HepG2 (cell line): ENCODE data around the gene NRN1L. TPM values are rescaled to one million over a fixed set of nuclear protein-coding genes. Genes with fewer than 3 reads are reported as not detected.
A peak's percentile ranks its signal among the peaks of the same experiment; 100 is the strongest.

Experiments used
- ELF3 ChIP-seq: IDR thresholded peaks from 2 replicates; pipeline ENCODE4 v1.6.1; 2016; ENCODE audit warnings: missing genetic modification reagents, missing compliant biosample characterization
- GATAD1 ChIP-seq: IDR thresholded peaks from 2 replicates; pipeline ENCODE4 v1.6.1; 2016; ENCODE audit warnings: missing genetic modification reagents, missing compliant biosample characterization
- JUNB ChIP-seq: sonication (generic); formaldehyde crosslinking; IDR thresholded peaks from 2 replicates; pipeline ENCODE4 v1.8.0; 2022; ENCODE audit warnings: missing genetic modification reagents, mild to moderate bottlenecking, borderline replicate concordance
- NCOA5 ChIP-seq: sonication (generic); formaldehyde crosslinking; IDR thresholded peaks from 2 replicates; pipeline ENCODE4 v1.4.0; 2020; ENCODE audit warnings: missing genetic modification reagents
- RAD51 ChIP-seq: fragments of 450-650 bp; IDR thresholded peaks from 2 replicates; pipeline ENCODE4 v1.6.1; 2016; ENCODE audit warnings: borderline replicate concordance
- SP5 ChIP-seq: IDR thresholded peaks from 2 replicates; pipeline ENCODE4 v1.6.1; 2016; ENCODE audit warnings: low read depth, borderline replicate concordance
- TEAD2 ChIP-seq: sonication (generic); formaldehyde crosslinking; IDR thresholded peaks from 2 replicates; pipeline ENCODE4 v1.9.0; 2021; ENCODE audit warnings: missing genetic modification reagents
- TRIM24 ChIP-seq: sonication (generic); formaldehyde crosslinking; IDR thresholded peaks from 2 replicates; pipeline ENCODE4 v1.8.0; 2022; ENCODE audit warnings: mild to moderate bottlenecking, missing genetic modification reagents
- ZBTB42 ChIP-seq: sonication (generic); formaldehyde crosslinking; IDR thresholded peaks from 2 replicates; pipeline ENCODE4 v1.5.0; 2020; ENCODE audit warnings: mild to moderate bottlenecking, missing genetic modification reagents
- ZNF3 ChIP-seq: IDR thresholded peaks from 2 replicates; pipeline ENCODE4 v1.7.0; 2017; ENCODE audit warnings: inconsistent platforms
- ZNF567 ChIP-seq: sonication (generic); formaldehyde crosslinking; IDR thresholded peaks from 2 replicates; pipeline ENCODE4 v1.8.1; 2023; ENCODE audit warnings: mild to moderate bottlenecking, missing genetic modification reagents, borderline replicate concordance
- ZSCAN30 ChIP-seq: sonication (generic); formaldehyde crosslinking; IDR thresholded peaks from 2 replicates; pipeline ENCODE4 v1.5.0; 2020; ENCODE audit warnings: mild to moderate bottlenecking, missing genetic modification reagents
- polyA plus RNA-seq, 8 experiments: library from polyadenylated mRNA; depleted of rRNA in 3 of 8; stranded (reverse) in 7 of 8; unstranded in 1 of 8; fragments of >200 nt; fragmentation: Illumina TruSeq in 4 of 8; extraction: Trizol in 4 of 8; gene quantifications; 2 replicates each; pipeline versions ENCODE4 v1.2.1 to v1.2.3, GENCODE V29; 2011 to 2016; ENCODE audit warnings: low read depth in 4 of 8, missing spikeins in 1 of 8, mixed read lengths in 1 of 8; ENCODE audit not compliant: insufficient read depth in 1 of 8
- total RNA-seq, 5 experiments: library from RNA; depleted of rRNA; stranded (reverse); fragments of >200 nt; fragmentation: Illumina TruSeq; extraction: Trizol; gene quantifications; 2 replicates each; pipeline ENCODE4 v1.2.3, GENCODE V29; 2016; ENCODE audit warnings: low read depth in 1 of 5
- TF ChIP-seq, protein P1 (sequence below): sonication (generic); formaldehyde crosslinking; IDR thresholded peaks from 2 replicates; pipeline ENCODE4 v1.5.0; 2020; ENCODE audit warnings: mild to moderate bottlenecking, missing genetic modification reagents
- TF ChIP-seq, protein P2 (sequence below): IDR thresholded peaks from 2 replicates; pipeline ENCODE4 v1.6.1; 2012; ENCODE audit warnings: inconsistent platforms
- TF ChIP-seq, protein P3 (sequence below): sonication (generic); formaldehyde crosslinking; IDR thresholded peaks from 2 replicates; pipeline ENCODE4 v1.8.1; 2022; ENCODE audit warnings: low read depth, mild to moderate bottlenecking, missing genetic modification reagents
- TF ChIP-seq, protein P4 (sequence below): sonication (generic); formaldehyde crosslinking; IDR thresholded peaks from 2 replicates; pipeline ENCODE4 v1.4.0; 2020; ENCODE audit warnings: missing genetic modification reagents, borderline replicate concordance
- TF ChIP-seq, protein P5 (sequence below): sonication (generic); formaldehyde crosslinking; IDR thresholded peaks from 2 replicates; pipeline ENCODE4 v1.4.0; 2020; ENCODE audit warnings: missing genetic modification reagents

The NRN1L gene
- total and polyA plus RNA-seq, 2 of the 13 experiments (the other 11 are each of a cell fraction or from before 2014, with no cell fraction given) = 0.53 to 1.2 TPM

DNA sequence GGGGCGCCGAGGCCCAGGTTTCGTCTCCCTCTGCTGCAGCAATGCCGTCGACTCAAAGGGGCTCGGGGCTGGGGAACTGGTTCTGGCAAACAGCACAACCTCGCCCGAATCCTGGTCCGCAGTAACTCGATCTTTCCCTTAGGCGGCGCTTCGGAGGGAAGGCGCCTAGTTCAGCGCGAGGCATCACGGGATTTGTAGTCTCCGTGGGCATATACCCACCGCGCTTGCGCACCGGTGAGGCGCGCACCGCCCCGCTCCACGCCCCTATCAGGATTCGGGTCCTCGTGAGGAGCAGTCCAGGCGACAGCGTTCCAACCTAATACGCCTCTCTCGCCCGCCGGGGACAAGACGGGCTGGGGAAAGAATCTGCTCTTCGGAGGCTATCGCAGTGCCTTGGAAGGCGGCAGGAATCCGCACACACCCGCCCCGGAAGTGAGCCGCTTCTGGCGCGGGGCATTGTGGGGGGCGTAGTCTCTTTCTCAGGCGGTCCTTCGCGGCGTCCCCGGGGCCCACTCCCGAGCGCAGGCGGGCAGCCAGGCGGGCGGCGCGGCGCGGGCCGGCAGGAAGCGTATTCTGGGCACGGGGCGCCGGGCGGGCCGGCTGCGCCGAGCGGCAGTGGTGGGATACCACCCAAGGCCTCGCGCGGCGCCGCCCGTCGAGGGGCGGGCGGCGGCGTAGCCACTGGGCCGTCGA lies 42.7 kb upstream of the NRN1L start, which contains the start of gene THAP11 (continued):
- TF ChIP-seq TRIM24 (CRISPR knock-in tag) = no peak
- no peak for TF ChIP-seq ZNF3 (CRISPR knock-in tag)
- TF ChIP-seq, protein P1, sequence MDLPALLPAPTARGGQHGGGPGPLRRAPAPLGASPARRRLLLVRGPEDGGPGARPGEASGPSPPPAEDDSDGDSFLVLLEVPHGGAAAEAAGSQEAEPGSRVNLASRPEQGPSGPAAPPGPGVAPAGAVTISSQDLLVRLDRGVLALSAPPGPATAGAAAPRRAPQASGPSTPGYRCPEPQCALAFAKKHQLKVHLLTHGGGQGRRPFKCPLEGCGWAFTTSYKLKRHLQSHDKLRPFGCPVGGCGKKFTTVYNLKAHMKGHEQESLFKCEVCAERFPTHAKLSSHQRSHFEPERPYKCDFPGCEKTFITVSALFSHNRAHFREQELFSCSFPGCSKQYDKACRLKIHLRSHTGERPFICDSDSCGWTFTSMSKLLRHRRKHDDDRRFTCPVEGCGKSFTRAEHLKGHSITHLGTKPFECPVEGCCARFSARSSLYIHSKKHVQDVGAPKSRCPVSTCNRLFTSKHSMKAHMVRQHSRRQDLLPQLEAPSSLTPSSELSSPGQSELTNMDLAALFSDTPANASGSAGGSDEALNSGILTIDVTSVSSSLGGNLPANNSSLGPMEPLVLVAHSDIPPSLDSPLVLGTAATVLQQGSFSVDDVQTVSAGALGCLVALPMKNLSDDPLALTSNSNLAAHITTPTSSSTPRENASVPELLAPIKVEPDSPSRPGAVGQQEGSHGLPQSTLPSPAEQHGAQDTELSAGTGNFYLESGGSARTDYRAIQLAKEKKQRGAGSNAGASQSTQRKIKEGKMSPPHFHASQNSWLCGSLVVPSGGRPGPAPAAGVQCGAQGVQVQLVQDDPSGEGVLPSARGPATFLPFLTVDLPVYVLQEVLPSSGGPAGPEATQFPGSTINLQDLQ (CRISPR knock-in tag) = no peak; the same call in 1 of the 2 replicates
- TF ChIP-seq ZBTB42 (CRISPR knock-in tag) = 0 out of 2 replicates have a peak, but pooled peaks have one; percentile 66
- peak; percentile 44; the same call in 1 of the 2 replicates for TF ChIP-seq ELF3 (CRISPR knock-in tag)
- TF ChIP-seq RAD51 = no peak
- no peak for TF ChIP-seq NCOA5 (CRISPR knock-in tag)
- TF ChIP-seq JUNB (CRISPR knock-in tag) = no peak
- no peak; the same call in 1 of the 2 replicates for TF ChIP-seq ZSCAN30 (CRISPR knock-in tag)
- TF ChIP-seq ZNF567 (CRISPR knock-in tag) = 0 out of 2 replicates have a peak, but pooled peaks have one; percentile 93
- TF ChIP-seq, protein P2, sequence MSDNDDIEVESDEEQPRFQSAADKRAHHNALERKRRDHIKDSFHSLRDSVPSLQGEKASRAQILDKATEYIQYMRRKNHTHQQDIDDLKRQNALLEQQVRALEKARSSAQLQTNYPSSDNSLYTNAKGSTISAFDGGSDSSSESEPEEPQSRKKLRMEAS = no peak
- peak; percentile 64; the same call in 1 of the 2 replicates for TF ChIP-seq SP5
- TF ChIP-seq, protein P3, sequence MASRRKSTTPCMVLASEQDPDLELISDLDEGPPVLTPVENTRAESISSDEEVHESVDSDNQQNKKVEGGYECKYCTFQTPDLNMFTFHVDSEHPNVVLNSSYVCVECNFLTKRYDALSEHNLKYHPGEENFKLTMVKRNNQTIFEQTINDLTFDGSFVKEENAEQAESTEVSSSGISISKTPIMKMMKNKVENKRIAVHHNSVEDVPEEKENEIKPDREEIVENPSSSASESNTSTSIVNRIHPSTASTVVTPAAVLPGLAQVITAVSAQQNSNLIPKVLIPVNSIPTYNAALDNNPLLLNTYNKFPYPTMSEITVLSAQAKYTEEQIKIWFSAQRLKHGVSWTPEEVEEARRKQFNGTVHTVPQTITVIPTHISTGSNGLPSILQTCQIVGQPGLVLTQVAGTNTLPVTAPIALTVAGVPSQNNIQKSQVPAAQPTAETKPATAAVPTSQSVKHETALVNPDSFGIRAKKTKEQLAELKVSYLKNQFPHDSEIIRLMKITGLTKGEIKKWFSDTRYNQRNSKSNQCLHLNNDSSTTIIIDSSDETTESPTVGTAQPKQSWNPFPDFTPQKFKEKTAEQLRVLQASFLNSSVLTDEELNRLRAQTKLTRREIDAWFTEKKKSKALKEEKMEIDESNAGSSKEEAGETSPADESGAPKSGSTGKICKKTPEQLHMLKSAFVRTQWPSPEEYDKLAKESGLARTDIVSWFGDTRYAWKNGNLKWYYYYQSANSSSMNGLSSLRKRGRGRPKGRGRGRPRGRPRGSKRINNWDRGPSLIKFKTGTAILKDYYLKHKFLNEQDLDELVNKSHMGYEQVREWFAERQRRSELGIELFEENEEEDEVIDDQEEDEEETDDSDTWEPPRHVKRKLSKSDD (CRISPR knock-in tag) = peak; percentile 83
- TF ChIP-seq, protein P4, sequence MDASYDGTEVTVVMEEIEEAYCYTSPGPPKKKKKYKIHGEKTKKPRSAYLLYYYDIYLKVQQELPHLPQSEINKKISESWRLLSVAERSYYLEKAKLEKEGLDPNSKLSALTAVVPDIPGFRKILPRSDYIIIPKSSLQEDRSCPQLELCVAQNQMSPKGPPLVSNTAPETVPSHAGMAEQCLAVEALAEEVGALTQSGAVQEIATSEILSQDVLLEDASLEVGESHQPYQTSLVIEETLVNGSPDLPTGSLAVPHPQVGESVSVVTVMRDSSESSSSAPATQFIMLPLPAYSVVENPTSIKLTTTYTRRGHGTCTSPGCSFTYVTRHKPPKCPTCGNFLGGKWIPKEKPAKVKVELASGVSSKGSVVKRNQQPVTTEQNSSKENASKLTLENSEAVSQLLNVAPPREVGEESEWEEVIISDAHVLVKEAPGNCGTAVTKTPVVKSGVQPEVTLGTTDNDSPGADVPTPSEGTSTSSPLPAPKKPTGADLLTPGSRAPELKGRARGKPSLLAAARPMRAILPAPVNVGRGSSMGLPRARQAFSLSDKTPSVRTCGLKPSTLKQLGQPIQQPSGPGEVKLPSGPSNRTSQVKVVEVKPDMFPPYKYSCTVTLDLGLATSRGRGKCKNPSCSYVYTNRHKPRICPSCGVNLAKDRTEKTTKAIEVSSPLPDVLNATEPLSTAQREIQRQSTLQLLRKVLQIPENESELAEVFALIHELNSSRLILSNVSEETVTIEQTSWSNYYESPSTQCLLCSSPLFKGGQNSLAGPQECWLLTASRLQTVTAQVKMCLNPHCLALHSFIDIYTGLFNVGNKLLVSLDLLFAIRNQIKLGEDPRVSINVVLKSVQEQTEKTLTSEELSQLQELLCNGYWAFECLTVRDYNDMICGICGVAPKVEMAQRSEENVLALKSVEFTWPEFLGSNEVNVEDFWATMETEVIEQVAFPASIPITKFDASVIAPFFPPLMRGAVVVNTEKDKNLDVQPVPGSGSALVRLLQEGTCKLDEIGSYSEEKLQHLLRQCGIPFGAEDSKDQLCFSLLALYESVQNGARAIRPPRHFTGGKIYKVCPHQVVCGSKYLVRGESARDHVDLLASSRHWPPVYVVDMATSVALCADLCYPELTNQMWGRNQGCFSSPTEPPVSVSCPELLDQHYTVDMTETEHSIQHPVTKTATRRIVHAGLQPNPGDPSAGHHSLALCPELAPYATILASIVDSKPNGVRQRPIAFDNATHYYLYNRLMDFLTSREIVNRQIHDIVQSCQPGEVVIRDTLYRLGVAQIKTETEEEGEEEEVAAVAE (CRISPR knock-in tag) = peak; percentile 84
- TF ChIP-seq TEAD2 (CRISPR knock-in tag) = no peak
- peak; percentile 85 for TF ChIP-seq GATAD1 (CRISPR knock-in tag)
- TF ChIP-seq, protein P5, sequence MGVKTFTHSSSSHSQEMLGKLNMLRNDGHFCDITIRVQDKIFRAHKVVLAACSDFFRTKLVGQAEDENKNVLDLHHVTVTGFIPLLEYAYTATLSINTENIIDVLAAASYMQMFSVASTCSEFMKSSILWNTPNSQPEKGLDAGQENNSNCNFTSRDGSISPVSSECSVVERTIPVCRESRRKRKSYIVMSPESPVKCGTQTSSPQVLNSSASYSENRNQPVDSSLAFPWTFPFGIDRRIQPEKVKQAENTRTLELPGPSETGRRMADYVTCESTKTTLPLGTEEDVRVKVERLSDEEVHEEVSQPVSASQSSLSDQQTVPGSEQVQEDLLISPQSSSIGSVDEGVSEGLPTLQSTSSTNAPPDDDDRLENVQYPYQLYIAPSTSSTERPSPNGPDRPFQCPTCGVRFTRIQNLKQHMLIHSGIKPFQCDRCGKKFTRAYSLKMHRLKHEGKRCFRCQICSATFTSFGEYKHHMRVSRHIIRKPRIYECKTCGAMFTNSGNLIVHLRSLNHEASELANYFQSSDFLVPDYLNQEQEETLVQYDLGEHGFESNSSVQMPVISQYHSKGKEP (CRISPR knock-in tag) = 0 out of 2 replicates have a peak, but pooled peaks have one; percentile 69
